Measurements from ENCODE around the gene NFKB2. TPM values are rescaled to one million over a fixed set of nuclear protein-coding genes. Genes with fewer than 3 reads are reported as not detected.

Gene NFKB2
- total and polyA plus RNA-seq, 2 donors (not counting 1 experiment from before 2014, with no cell fraction given): 7.6 to 23.3 TPM

DNA sequence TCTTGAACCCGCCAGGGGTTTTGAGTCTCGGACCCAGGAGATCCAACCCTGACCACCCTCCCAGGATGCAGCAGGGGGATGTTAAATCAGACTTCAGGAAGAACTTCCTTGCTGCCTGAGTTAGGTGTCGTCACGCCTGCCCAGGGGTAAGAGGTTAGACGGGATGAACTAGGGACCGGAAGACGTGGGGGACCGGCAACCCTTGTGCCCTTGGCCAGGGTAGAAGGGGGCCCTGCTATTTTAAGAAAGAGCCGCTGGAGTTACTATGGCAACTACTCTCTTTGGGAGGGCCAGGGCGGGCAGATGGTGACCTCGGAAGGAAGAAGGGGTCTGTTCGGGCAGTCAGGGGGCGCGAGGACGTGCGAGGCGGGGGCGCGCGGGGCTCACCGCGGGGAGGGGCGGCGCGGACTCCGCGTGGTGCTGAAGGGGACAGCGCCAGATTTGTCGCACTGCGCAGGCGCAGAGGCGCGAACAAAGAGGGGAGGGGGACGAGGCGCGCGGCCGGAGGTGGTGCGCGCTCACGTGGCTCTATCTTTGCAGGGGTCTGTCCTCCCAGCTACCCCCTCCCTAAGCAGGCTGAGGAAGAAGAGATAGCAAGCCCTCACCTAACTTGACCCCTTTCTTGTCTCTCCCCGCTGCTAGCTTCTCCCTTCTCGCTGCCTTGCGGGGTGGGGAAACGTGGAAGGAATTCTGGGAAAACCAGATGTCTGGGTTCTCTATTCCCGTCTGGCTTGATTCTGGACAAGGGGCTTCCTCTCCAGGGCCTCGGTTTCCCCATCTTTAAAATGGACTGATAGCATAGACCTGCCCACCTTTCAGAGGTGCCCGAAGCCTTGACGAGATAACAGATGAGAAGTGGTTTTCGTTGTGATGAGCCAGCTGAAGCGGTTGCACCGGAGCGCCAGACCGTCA, 24.0 kb downstream of the NFKB2 start:
- peak in 1 of 2 donors; percentile 17 for DNase-seq (ENCODE audit: low read depth in 2 of 2)
- no peak overlapping the region for H2AFZ ChIP-seq (ENCODE audit: low read length)
- peak overlapping the region; percentile 93 for H3K4me2 ChIP-seq (ENCODE audit: extremely low read depth, insufficient read depth, low read length)
- TF ChIP-seq, protein P1, sequence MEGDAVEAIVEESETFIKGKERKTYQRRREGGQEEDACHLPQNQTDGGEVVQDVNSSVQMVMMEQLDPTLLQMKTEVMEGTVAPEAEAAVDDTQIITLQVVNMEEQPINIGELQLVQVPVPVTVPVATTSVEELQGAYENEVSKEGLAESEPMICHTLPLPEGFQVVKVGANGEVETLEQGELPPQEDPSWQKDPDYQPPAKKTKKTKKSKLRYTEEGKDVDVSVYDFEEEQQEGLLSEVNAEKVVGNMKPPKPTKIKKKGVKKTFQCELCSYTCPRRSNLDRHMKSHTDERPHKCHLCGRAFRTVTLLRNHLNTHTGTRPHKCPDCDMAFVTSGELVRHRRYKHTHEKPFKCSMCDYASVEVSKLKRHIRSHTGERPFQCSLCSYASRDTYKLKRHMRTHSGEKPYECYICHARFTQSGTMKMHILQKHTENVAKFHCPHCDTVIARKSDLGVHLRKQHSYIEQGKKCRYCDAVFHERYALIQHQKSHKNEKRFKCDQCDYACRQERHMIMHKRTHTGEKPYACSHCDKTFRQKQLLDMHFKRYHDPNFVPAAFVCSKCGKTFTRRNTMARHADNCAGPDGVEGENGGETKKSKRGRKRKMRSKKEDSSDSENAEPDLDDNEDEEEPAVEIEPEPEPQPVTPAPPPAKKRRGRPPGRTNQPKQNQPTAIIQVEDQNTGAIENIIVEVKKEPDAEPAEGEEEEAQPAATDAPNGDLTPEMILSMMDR (conservative IDR thresholded peaks at IDR 0.05 in 1 of 2, IDR thresholded peaks at IDR 0.05 in 1 of 2; ENCODE audit: low read depth in 1 of 2, low read length in 2 of 2): no peak
- no peak for TF ChIP-seq EZH2 (IDR thresholded peaks at IDR 0.05; ENCODE audit: low read length, missing control alignments)
- H3K4me3 ChIP-seq (replicated peaks in 1 of 4; ENCODE audit: control extremely low read depth in 1 of 4, insufficient read depth in 1 of 4, low read depth in 3 of 4, low read length in 4 of 4): peak overlapping the region in 3 of 4 experiments; percentile 72 to 93 (median 90)
- no peaks in the 10 kb centered on the region for H4K20me1 ChIP-seq (ENCODE audit: control insufficient read depth, extremely low read depth, insufficient read depth, low read length)
- peaks cover 3% of the 10 kb centered on the region for H3K79me2 ChIP-seq (ENCODE audit: control insufficient read depth, insufficient read depth, low read length)
- peaks cover 24% of the 10 kb centered on the region for H3K27me3 ChIP-seq (ENCODE audit: control insufficient read depth, insufficient read depth, low read length)
- H3K36me3 ChIP-seq (ENCODE audit: control insufficient read depth, insufficient read depth, low read length): peaks cover 9% of the 10 kb centered on the region
- no peak overlapping the region for H3K9ac ChIP-seq (ENCODE audit: insufficient read depth, low read length)
- H3K9me3 ChIP-seq (ENCODE audit: control insufficient read depth, insufficient read depth, low read depth, low read length): no peaks in the 10 kb centered on the region
- peaks cover 21% of the 10 kb centered on the region for H3K4me1 ChIP-seq (ENCODE audit: control insufficient read depth, extremely low read depth, insufficient read depth, low read length)
- no peak overlapping the region for H3K27ac ChIP-seq (ENCODE audit: insufficient read depth, low read length)

DNA sequence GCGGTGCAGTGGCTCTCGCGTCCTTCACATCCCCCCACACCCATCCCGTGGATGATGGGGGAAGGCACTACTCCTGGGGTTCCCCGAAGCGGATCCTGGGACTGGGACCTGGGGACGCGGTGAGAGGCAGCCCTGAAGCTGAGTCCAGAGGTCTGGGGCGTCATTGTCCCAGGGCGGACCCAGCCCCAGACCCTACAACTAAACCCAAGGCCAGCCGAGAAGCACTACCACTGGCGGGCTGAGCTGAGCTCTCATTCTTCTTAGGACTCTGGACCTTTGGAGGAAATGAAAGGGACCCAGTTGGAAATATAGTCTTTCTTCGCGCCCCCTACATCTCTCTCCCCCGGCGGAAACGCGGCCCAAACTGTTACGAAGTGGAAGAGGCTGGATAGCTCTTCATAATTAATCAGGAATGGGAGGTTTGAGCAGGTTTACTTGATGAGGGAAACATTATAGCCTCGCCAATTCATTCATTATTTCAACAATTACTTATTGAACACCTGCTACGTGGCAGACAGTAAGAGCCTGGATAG, 24.7 kb downstream of the NFKB2 start:
- Histone ChIP-seq H3K36me3 (ENCODE audit: control insufficient read depth, insufficient read depth, low read length) (peaks cover 11% of the 10 kb centered on the region), H3K4me3 (replicated peaks in 1 of 4; ENCODE audit: control extremely low read depth in 1 of 4, insufficient read depth in 1 of 4, low read depth in 3 of 4, low read length in 4 of 4) (peak overlapping the region; percentile 72 to 94 (median 92)), H2AFZ (ENCODE audit: low read length) (peak overlapping the region; percentile 99), H4K20me1 (ENCODE audit: control insufficient read depth, extremely low read depth, insufficient read depth, low read length) (no peaks in the 10 kb centered on the region), H3K79me2 (ENCODE audit: control insufficient read depth, insufficient read depth, low read length) (peaks cover 3% of the 10 kb centered on the region), H3K9ac (ENCODE audit: insufficient read depth, low read length) (peak overlapping the region; percentile 62), H3K4me2 (ENCODE audit: extremely low read depth, insufficient read depth, low read length) (peak overlapping the region; percentile 93), H3K9me3 (ENCODE audit: control insufficient read depth, insufficient read depth, low read depth, low read length) (no peaks in the 10 kb centered on the region), H3K27ac (ENCODE audit: insufficient read depth, low read length) (peak overlapping the region; percentile 74), H3K4me1 (ENCODE audit: control insufficient read depth, extremely low read depth, insufficient read depth, low read length) (peaks cover 21% of the 10 kb centered on the region), H3K27me3 (ENCODE audit: control insufficient read depth, insufficient read depth, low read length) (peaks cover 18% of the 10 kb centered on the region)
- TF ChIP-seq EZH2 (IDR thresholded peaks at IDR 0.05; ENCODE audit: low read length, missing control alignments): no peak
- TF ChIP-seq, protein P1 (conservative IDR thresholded peaks at IDR 0.05 in 1 of 2, IDR thresholded peaks at IDR 0.05 in 1 of 2; ENCODE audit: low read depth in 1 of 2, low read length in 2 of 2): no peak
- DNase-seq (ENCODE audit: low read depth in 2 of 2): no peak

DNA sequence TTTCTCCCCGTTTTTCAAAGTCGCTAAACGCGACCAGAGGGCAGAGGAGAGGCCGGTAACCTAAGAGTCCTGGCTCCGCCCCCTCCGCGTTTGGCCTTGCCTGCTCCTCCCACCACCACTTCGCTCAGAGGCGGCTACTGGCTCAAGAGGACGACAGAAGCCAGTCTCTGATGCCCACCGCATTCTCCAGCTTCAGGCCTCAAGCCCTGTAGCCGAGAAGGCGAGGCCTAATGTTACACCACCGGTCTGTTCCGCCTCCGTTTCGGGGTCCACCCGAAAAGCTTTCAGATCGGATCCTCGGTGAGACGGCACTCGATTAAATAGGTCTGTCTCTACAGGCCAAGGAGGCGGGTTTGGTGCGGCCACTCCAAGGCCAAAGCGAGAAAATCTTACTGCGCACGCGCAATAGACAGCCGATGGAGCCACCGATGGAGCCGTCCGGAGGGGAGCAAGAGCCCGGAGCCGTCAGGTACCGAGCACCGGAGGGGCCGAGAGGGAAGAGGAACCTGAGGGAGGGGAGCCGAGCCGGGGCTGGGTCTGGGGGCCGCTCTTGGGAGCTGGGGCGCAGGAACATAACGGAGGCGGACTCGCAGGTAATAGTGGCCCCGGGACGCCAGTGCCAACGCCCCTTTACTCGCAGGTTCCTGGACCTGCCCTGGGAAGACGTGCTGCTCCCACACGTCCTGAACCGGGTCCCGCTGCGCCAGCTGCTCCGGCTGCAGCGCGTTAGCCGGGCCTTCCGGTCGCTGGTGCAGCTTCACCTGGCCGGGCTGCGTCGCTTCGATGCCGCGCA, 25.4 kb downstream of the NFKB2 start, which contains the start of gene FBXL15:
TSS of gene FBXL15 (plus strand) at position 123 of the 793 bp plus-strand sequence. CDS start at position 417, 294 bp downstream.
- no peaks in the 10 kb centered on the region for H4K20me1 ChIP-seq (ENCODE audit: control insufficient read depth, extremely low read depth, insufficient read depth, low read length)
- TF ChIP-seq, protein P1 (conservative IDR thresholded peaks at IDR 0.05 in 1 of 2, IDR thresholded peaks at IDR 0.05 in 1 of 2; ENCODE audit: low read depth in 1 of 2, low read length in 2 of 2): no peak
- TF ChIP-seq EZH2 (IDR thresholded peaks at IDR 0.05; ENCODE audit: low read length, missing control alignments): no peak
- H3K36me3 ChIP-seq (ENCODE audit: control insufficient read depth, insufficient read depth, low read length): peaks cover 11% of the 10 kb centered on the region
- H2AFZ ChIP-seq (ENCODE audit: low read length): peak within 1 kb of the TSS; percentile 99
- peak within 1 kb of the TSS; percentile 62 for H3K9ac ChIP-seq (ENCODE audit: insufficient read depth, low read length)
- peak; percentile 93 to 97 for DNase-seq (ENCODE audit: low read depth in 2 of 2)
- peaks cover 14% of the 10 kb centered on the region for H3K27me3 ChIP-seq (ENCODE audit: control insufficient read depth, insufficient read depth, low read length)
- no peaks in the 10 kb centered on the region for H3K9me3 ChIP-seq (ENCODE audit: control insufficient read depth, insufficient read depth, low read depth, low read length)
- peaks cover 3% of the 10 kb centered on the region for H3K79me2 ChIP-seq (ENCODE audit: control insufficient read depth, insufficient read depth, low read length)
- peak within 1 kb of the TSS; percentile 94 for H3K4me2 ChIP-seq (ENCODE audit: extremely low read depth, insufficient read depth, low read length)
- peaks cover 21% of the 10 kb centered on the region for H3K4me1 ChIP-seq (ENCODE audit: control insufficient read depth, extremely low read depth, insufficient read depth, low read length)
- H3K4me3 ChIP-seq (replicated peaks in 1 of 4; ENCODE audit: control extremely low read depth in 1 of 4, insufficient read depth in 1 of 4, low read depth in 3 of 4, low read length in 4 of 4): peak within 1 kb of the TSS; percentile 72 to 94 (median 92)
- H3K27ac ChIP-seq (ENCODE audit: insufficient read depth, low read length): peak within 1 kb of the TSS; percentile 74

All from fibroblast of lung (primary cell).